Nephron progenitor cell (in vitro differentiated cells): ENCODE measurements around the gene TMEM63B.

ENCODE experiments used
- DNase-seq: peaks from one replicate; pipeline ENCODE4 v3.0.0; 2021
- H3K27ac Mint-ChIP-seq: 2 replicates; pipeline ENCODE4 v1.8.0; 2021; ENCODE audit warnings: mild to moderate bottlenecking, moderate library complexity, mixed read lengths
- H3K27me3 Mint-ChIP-seq: 2 replicates; pipeline ENCODE4 v1.8.0; 2021; ENCODE audit warnings: mild to moderate bottlenecking, low read depth, mixed read lengths; ENCODE audit not compliant: poor library complexity
- H3K36me3 Mint-ChIP-seq: 2 replicates; pipeline ENCODE4 v1.8.0; 2021; ENCODE audit warnings: low read depth, mixed read lengths
- H3K4me1 Mint-ChIP-seq: 2 replicates; pipeline ENCODE4 v1.8.0; 2021; ENCODE audit warnings: mixed read lengths
- H3K4me3 Mint-ChIP-seq: 2 replicates; pipeline ENCODE4 v1.8.0; 2021; ENCODE audit warnings: mild to moderate bottlenecking, moderate library complexity, mixed read lengths
- H3K9me3 Mint-ChIP-seq: 2 replicates; pipeline ENCODE4 v1.8.0; 2021; ENCODE audit warnings: mild to moderate bottlenecking, moderate library complexity, mixed read lengths
- TF ChIP-seq, protein P1 (sequence below): fragments of 200-600 bp; sonication (generic); IDR thresholded peaks from 2 replicates; pipeline ENCODE4 v1.5.0; 2021; ENCODE audit warnings: antibody characterized with exemption

The TMEM63B gene

DNA sequence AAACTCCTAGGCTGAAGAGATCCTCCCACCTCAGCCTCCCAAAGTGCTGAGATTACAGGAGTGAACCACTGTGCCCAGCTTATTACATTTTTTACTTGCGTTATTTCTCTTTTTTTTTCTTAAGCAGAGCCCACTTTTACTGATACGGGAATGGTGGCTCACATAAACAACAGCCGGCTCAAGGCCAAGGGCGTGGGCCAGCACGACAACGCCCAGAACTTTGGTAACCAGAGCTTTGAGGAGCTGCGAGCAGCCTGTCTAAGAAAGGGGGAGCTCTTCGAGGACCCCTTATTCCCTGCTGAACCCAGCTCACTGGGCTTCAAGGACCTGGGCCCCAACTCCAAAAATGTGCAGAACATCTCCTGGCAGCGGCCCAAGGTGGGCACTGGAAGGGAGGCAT, 41.8 kb downstream of the TMEM63B start:
- Mint-ChIP-seq H3K36me3 (no peaks in the 10 kb centered on the region), H3K9me3 (no peaks in the 10 kb centered on the region), H3K27me3 (peaks cover 32% of the 10 kb centered on the region), H3K4me3 (no peak overlapping the region), H3K27ac (no peak overlapping the region), H3K4me1 (peaks cover 35% of the 10 kb centered on the region)
- TF ChIP-seq, protein P1, sequence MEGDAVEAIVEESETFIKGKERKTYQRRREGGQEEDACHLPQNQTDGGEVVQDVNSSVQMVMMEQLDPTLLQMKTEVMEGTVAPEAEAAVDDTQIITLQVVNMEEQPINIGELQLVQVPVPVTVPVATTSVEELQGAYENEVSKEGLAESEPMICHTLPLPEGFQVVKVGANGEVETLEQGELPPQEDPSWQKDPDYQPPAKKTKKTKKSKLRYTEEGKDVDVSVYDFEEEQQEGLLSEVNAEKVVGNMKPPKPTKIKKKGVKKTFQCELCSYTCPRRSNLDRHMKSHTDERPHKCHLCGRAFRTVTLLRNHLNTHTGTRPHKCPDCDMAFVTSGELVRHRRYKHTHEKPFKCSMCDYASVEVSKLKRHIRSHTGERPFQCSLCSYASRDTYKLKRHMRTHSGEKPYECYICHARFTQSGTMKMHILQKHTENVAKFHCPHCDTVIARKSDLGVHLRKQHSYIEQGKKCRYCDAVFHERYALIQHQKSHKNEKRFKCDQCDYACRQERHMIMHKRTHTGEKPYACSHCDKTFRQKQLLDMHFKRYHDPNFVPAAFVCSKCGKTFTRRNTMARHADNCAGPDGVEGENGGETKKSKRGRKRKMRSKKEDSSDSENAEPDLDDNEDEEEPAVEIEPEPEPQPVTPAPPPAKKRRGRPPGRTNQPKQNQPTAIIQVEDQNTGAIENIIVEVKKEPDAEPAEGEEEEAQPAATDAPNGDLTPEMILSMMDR = no peak
- no peak for DNase-seq

DNA sequence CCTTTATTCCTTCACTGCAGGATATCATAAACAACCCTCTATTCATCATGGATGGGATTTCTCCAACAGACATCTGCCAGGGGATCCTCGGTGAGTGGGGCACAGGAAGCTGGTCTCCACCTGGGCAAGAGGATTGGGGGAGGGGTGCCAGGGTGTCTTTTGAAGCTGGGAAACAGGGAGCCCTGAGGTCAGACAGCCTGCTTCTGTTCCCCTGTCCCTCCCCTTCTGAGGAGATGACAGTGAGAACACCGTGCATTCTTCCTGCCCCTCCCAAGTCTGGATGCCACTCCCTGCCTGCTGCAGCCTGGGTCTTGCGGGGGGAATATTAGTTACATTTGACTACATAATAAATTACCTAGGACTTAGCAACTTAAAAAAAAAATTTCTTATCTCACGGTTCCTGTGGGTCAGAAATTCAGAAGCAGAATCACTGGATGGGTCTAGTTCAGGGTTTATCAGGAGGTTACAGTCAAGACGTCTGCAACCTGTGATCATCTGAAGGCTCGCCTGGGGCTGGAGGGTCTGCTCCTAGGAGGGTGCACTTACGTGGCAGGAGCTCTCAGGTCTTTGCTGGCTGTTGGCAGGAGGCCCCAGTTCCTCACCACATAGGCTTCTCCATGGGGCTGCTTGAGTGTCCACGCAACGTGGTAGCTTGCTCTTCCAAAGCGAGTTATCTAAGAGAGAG, 42.7 kb downstream of the TMEM63B start:
- DNase-seq = no peak
- Mint-ChIP-seq H3K36me3 (no peaks in the 10 kb centered on the region), H3K27me3 (peaks cover 28% of the 10 kb centered on the region), H3K4me3 (no peak overlapping the region), H3K9me3 (no peaks in the 10 kb centered on the region), H3K4me1 (peaks cover 31% of the 10 kb centered on the region), H3K27ac (no peak overlapping the region)
- TF ChIP-seq, protein P1 = no peak

- Mint-ChIP-seq H3K27me3 (peaks cover 20% of the 10 kb centered on the region), H3K27ac (no peak overlapping the region), H3K4me3 (no peak overlapping the region), H3K9me3 (no peaks in the 10 kb centered on the region), H3K36me3 (no peaks in the 10 kb centered on the region), H3K4me1 (peaks cover 24% of the 10 kb centered on the region)
- TF ChIP-seq, protein P1 = no peak
- no peak for DNase-seq
These were observed 44.7 kb downstream of the TMEM63B start for GRCh38 chr6:44171899-44172546.

DNA sequence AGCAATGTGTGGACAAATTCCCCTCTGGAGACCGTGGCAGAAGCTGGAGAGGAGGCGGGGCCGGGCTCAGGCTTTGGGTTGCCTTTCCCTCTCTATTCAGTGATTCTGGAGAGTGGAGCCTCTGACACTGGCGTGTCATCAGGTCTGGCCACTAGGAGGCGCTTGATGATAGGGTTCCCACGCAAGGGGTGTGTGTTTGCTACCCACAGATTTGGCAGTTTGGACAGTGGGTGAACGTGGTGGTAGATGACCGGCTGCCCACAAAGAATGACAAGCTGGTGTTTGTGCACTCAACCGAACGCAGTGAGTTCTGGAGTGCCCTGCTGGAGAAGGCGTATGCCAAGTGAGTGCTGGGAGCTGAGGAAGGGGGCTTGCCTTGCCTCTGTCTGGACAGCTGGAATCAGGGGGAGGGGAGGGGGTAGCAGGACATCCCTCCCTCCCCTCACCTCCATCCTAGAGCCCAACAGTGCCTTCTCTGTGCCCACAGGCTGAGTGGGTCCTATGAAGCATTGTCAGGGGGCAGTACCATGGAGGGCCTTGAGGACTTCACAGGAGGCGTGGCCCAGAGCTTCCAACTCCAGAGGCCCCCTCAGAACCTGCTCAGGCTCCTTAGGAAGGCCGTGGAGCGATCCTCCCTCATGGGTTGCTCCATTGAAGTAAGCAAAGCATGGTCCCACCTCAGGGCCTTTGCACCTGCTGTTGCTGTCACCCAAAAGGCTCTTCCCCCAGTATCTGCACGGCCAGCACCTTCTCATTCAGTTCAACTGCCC, 45.6 kb downstream of the TMEM63B start:
- Mint-ChIP-seq H3K4me1 (peaks cover 28% of the 10 kb centered on the region), H3K27ac (no peak overlapping the region), H3K4me3 (no peak overlapping the region), H3K9me3 (no peaks in the 10 kb centered on the region), H3K27me3 (peaks cover 20% of the 10 kb centered on the region), H3K36me3 (no peaks in the 10 kb centered on the region)
- TF ChIP-seq, protein P1 = peak; percentile 76
- DNase-seq = peak; percentile 87

GRCh38 chr6:44176130-44176761, 48.9 kb downstream of the TMEM63B start:
- DNase-seq = no peak
- no peak overlapping the region for H3K27ac Mint-ChIP-seq
- no peak overlapping the region for H3K4me3 Mint-ChIP-seq
- peaks cover 14% of the 10 kb centered on the region for H3K27me3 Mint-ChIP-seq
- no peaks in the 10 kb centered on the region for H3K36me3 Mint-ChIP-seq
- H3K9me3 Mint-ChIP-seq = no peaks in the 10 kb centered on the region
- peaks cover 28% of the 10 kb centered on the region for H3K4me1 Mint-ChIP-seq
- TF ChIP-seq, protein P1 = no peak
